ENCODE results near the gene PCDH17.

- TF ChIP-seq, protein P1, sequence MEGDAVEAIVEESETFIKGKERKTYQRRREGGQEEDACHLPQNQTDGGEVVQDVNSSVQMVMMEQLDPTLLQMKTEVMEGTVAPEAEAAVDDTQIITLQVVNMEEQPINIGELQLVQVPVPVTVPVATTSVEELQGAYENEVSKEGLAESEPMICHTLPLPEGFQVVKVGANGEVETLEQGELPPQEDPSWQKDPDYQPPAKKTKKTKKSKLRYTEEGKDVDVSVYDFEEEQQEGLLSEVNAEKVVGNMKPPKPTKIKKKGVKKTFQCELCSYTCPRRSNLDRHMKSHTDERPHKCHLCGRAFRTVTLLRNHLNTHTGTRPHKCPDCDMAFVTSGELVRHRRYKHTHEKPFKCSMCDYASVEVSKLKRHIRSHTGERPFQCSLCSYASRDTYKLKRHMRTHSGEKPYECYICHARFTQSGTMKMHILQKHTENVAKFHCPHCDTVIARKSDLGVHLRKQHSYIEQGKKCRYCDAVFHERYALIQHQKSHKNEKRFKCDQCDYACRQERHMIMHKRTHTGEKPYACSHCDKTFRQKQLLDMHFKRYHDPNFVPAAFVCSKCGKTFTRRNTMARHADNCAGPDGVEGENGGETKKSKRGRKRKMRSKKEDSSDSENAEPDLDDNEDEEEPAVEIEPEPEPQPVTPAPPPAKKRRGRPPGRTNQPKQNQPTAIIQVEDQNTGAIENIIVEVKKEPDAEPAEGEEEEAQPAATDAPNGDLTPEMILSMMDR (IDR thresholded peaks at IDR 0.05 in 8 of 11, conservative IDR thresholded peaks at IDR 0.05 in 3 of 11), result no peak
- TF ChIP-seq POLR2A (IDR thresholded peaks at IDR 0.05), result no peak
Observed at GRCh38 chr13:57763689-57764088, 132.1 kb downstream of the PCDH17 start.

Data from spleen (tissue), 7 donors.